GM12872 (cell line): ENCODE results near the gene CHTF8.

ENCODE experiments used
- TF ChIP-seq, protein P1 (sequence below): IDR thresholded peaks from 3 replicates; pipeline ENCODE4 v1.5.1; 2011; ENCODE audit warnings: low read depth, mild to moderate bottlenecking, low read length, moderate library complexity; ENCODE audit not compliant: insufficient read depth

CHTF8 gene

DNA sequence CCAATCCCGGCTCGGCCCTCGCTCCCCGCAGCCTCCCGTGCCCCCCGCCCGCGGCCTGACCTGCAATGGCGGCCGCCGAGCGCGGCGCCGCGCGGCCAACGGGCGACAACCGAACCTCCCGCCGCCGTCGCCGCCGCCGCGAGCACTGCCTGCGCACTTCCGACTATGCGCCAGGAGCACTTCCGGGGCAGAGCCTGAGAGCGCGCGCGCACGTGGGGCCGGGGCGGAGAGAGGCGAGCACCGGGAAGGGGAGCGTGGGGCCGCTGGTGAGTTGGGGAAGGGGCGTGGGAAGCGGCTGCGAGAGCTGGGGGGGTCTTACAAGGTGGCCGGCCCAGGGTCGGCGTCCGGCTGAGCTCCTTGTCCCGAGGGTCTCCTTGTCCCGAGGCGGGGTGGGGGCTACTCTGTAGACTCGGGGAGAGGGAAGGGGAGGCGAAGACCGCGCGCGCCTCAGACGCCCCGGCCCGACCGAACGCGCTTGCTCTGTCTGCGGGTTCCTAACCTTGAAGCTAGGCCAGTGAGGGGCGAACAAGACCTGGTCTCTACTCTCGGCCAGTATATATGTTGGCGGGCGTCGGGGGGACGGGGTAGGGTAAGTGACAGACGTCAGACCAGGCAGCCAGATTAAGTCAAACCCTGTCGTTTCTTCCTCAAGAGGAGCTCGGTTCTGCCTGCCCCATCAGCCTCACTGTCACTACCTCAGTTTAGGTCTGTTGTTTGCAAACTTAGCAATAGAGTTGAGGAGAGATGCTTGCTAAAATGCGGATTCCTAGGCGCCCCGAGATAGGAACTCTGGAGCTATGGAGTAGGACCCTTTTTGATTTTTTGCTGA, at the start of gene CHTF8, which contains the start of gene UTP4:
Gene CHTF8, minus strand, starts transcription at position 165 of the 829 bp plus-strand sequence. CDS start 11,130 bp downstream, outside the sequence.
Gene UTP4, plus strand, starts transcription at position 226 of the 829 bp plus-strand sequence. CDS start 811 bp downstream, outside the sequence.
- TF ChIP-seq, protein P1, sequence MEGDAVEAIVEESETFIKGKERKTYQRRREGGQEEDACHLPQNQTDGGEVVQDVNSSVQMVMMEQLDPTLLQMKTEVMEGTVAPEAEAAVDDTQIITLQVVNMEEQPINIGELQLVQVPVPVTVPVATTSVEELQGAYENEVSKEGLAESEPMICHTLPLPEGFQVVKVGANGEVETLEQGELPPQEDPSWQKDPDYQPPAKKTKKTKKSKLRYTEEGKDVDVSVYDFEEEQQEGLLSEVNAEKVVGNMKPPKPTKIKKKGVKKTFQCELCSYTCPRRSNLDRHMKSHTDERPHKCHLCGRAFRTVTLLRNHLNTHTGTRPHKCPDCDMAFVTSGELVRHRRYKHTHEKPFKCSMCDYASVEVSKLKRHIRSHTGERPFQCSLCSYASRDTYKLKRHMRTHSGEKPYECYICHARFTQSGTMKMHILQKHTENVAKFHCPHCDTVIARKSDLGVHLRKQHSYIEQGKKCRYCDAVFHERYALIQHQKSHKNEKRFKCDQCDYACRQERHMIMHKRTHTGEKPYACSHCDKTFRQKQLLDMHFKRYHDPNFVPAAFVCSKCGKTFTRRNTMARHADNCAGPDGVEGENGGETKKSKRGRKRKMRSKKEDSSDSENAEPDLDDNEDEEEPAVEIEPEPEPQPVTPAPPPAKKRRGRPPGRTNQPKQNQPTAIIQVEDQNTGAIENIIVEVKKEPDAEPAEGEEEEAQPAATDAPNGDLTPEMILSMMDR, result no peak

- TF ChIP-seq, protein P1, result no peak
These were observed 47.6 kb upstream of the CHTF8 start for GRCh38 chr16:69180011-69180338.

DNA sequence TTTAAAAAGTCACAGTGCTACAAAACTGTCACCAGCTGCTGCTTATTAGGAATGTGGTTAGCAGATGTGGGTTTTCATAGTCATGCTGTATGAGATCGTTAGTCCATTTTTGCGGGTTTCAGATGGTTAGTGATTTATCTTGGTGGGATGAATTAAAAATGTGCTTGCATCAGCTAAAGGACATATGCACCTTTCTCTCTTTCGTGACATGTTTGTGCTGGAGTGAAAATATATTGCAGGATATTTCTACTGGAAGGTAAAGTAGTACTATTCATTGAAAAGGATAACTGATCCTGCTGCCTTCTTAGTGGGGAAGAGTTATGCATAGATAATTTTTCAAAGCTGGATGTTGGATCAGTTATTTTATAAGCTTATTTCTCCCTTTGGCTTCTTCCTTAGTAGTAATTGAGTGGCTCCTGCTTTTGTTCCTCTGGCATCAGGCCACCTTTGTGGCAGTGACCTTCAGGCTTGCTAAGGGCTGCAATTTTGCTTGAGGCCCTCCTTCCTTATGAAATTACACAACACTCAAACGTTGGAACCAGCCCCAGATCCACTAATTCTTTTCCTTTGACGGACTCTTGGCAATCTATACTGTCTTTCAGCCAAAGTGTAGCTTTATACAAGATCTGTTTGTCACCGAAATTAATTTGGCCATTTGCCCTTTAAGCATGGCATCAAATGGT, 47.1 kb upstream of the CHTF8 start:
- TF ChIP-seq, protein P1, result no peak

DNA sequence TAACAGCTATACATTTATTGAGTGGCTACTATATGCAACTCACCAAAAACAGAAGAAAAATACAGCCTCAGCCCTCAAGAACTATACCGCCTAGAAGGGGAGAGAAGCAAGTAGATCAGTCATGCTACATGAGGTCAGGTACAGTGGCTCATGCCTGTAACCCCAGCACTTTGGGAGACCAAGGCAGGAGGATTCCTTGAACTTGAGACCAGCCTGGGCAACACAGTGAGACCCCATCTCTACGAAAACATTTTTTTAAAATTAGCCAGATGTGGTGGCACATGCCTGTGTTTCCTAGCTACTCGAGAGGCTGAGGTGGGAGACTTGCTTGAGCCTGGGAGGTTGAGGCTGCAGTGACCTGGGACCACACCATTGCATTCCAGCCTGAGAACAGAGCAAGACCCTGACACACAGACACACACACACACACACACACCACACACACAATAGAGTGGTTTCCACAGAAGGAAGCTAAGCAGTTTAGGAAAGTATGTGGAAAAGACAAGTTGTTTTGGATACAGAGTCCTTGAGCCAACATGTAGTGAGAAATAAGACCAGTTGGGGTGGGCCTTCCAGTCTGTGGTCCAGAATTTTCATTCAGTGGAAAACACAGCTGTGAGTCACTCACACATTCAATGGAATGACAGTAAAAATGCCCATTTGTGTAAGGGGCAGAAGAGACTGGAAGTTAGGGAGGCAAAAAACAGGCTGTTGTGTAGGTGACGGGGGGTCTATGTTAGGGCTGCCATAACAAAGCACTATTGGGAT, 43.8 kb upstream of the CHTF8 start:
- TF ChIP-seq, protein P1, result no peak

DNA sequence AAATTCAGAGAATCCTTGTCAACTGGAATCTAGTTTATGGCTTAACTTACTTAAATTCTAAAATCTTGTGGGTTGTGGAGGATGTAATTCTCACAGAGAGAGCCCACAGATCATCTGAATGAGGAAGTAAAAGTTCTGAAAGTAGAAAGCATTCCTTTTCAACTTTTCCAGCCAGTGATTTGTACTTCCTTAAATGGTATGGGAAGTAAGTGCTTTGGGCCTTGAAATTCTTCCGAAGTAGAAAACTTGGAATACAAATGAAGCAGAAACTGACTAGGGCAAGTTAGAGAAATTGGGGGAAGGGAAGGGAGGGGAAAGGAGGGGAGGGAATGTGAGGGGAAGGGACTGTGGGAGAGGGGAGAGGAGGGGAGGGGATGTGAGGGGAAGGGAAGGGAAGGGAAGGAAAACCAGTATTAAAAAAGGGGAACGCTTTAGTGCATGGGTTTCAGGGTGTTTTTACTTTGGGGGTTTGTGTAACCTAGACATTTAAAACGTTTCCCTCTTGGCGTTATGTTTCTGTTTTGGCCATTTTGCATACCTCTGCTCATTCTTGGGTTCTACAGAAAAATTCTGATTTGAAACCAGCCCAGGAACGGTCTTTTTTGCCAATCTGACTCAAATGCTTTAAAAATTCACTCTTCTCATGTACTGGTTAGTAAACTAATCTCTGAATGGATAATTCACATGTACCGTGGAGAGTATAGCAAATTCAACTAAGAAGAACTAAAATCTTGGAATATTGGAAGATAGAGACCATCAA, 39.1 kb upstream of the CHTF8 start:
- TF ChIP-seq, protein P1, result no peak

DNA sequence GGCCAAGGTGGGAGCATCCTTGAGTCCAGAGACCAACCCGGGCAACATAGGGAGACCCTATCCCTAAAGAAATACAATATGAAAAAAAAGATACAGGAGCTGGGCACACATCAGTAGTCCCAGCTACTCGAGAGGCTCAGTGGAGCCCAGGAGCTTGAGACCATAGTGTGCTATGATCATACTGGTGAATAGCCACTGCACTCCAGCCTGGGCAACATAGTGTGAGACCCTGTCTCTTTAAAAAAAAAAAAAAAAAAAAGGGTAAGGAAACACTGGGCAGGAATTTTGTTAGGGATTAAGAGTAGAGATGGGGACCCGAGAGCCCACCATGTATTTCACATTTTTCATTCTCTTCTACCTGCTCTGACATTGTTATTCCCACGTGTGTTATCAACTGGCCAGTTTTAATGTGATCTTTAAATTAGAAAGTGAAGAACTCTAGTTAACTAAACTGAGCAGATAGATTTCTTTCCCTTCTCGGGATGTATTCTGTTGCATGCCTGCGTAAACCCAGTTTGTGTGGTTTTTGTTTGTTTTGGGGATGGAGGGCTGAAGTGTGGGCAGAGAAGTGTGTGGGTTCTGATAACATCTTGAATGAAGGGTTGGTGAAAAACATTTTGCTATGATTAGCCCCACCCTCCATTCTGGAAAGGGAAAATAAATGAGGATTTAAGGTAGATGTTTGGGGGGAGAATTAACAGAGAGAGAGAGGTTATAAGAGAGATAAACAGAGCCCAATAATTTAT, 37.4 kb upstream of the CHTF8 start:
- TF ChIP-seq, protein P1, result no peak
